ENCODE measurements around the gene CFAP161. TPM values are rescaled to one million over a fixed set of nuclear protein-coding genes. Genes with fewer than 3 reads are reported as not detected.

CFAP161 gene
- polyA plus RNA-seq, 3 donors = not detected

DNA sequence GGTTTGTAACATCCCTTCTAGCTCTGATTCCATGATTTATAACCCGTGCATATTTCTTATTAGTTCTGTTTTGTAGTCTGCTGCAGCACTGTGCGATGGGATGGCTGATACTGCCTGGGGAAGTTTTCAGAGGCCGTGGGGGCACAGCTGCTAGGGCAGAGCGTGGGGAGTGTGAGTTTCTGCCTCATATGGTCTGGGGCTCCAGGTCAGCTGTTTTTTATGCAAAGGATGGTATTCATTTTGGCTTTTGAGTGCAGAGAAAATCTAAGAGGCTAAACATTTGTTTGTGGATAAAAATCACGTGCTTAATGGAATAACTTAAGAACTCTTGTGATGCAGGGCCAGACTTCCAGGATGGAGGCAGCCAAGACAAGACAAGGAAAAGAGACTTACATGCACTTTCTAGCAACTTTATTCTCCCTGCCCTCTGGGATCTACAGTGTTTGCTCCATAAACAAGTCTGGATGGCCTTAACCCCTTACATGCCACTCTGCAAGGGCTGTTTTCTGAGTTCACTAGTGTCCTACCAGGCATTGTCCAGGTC lies 45.5 kb upstream of the CFAP161 start:
- Histone ChIP-seq H4K20me1 (ENCODE audit: insufficient read depth, low read length) (no peaks in the 10 kb centered on the region), H3K27me3 (ENCODE audit: control insufficient read depth in 2 of 2, insufficient read depth in 2 of 2, low read length in 2 of 2) (peaks cover 5 to 6% of the 10 kb centered on the region in 2 donors), H3K27ac (ENCODE audit: low read depth in 1 of 2, low read length in 2 of 2) (no peak overlapping the region), H2AFZ (ENCODE audit: insufficient read depth, low read depth, low read length, poor library complexity, severe bottlenecking) (no peak overlapping the region), H3K36me3 (replicated peaks in 1 of 2; ENCODE audit: control insufficient read depth in 1 of 2, insufficient read depth in 2 of 2, low read length in 2 of 2) (no peaks in the 10 kb centered on the region), H3K9ac (ENCODE audit: insufficient read depth, low read length, poor library complexity, severe bottlenecking) (no peak overlapping the region), H3K4me3 (replicated peaks in 1 of 3; ENCODE audit: low read depth in 2 of 3, low read length in 3 of 3) (no peak overlapping the region), H3K4me2 (replicated peaks; ENCODE audit: extremely low read depth, low read length, poor library complexity, severe bottlenecking) (no peak overlapping the region), H3K9me3 (replicated peaks in 1 of 2; ENCODE audit: control insufficient read depth in 1 of 2, insufficient read depth in 1 of 2, low read length in 2 of 2) (no peaks in the 10 kb centered on the region), H3K4me1 (ENCODE audit: control insufficient read depth in 1 of 2, insufficient read depth in 2 of 2, low read length in 2 of 2) (peaks cover 7 to 9% of the 10 kb centered on the region in 2 donors), H3K79me2 (ENCODE audit: insufficient read depth, low read length) (no peaks in the 10 kb centered on the region)
- H3K9me3 Mint-ChIP-seq = peaks cover 0 to 2% (median 0%) of the 10 kb centered on the region in 7 donors
- no peak overlapping the region for H3K4me3 Mint-ChIP-seq
- WGBS (ENCODE audit: insufficient coverage) = 83% methylated on average over 3 of the region's 5 CpGs
- no peaks in the 10 kb centered on the region for H3K36me3 Mint-ChIP-seq
- H3K27me3 Mint-ChIP-seq (ENCODE audit: low read depth in 3 of 3) = peaks cover 6 to 20% (median 13%) of the 10 kb centered on the region in 3 donors
- DNase-seq = no peak
- intact Hi-C loops (cut with micrococcal nuclease) = no loop called here
- H3K4me1 Mint-ChIP-seq = peaks cover 9% of the 10 kb centered on the region
- TF ChIP-seq, protein P1, sequence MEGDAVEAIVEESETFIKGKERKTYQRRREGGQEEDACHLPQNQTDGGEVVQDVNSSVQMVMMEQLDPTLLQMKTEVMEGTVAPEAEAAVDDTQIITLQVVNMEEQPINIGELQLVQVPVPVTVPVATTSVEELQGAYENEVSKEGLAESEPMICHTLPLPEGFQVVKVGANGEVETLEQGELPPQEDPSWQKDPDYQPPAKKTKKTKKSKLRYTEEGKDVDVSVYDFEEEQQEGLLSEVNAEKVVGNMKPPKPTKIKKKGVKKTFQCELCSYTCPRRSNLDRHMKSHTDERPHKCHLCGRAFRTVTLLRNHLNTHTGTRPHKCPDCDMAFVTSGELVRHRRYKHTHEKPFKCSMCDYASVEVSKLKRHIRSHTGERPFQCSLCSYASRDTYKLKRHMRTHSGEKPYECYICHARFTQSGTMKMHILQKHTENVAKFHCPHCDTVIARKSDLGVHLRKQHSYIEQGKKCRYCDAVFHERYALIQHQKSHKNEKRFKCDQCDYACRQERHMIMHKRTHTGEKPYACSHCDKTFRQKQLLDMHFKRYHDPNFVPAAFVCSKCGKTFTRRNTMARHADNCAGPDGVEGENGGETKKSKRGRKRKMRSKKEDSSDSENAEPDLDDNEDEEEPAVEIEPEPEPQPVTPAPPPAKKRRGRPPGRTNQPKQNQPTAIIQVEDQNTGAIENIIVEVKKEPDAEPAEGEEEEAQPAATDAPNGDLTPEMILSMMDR (IDR thresholded peaks at IDR 0.05) = no peak
- H3K27ac Mint-ChIP-seq = no peak overlapping the region

DNA sequence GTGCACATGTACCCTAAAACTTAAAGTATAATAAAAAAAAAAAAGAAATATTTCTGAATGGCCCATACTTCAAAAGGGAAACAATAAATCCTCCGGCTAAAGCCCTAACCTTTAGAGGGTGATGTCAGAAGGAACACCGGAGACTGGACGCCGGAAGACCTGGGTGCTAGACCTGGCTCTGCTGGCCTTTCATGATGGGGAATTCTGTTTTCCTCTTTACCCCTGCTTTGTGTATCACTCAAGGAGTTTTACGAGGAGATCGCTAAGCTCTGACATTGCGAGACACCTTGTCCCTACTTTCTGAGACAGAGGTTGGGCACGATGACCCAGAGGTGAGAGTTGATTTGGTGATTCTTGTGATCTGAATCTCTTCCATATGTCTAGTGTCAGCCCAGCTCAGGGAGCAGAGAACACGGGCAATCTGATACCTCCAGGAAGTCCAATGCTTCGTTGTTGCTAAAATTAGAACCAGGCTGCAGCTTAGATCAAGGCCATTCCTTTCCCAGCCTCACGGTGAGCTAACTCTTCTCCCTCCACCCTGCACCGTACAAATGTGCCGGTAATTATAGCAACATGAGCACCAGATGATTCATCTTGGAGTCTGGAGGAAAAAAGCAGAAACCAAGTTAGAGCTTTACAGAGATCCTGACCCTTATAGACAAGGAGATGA lies 42.0 kb upstream of the CFAP161 start:
- Mint-ChIP-seq H3K9me3 (peaks cover 0 to 2% (median 0%) of the 10 kb centered on the region in 7 donors), H3K27me3 (ENCODE audit: low read depth in 3 of 3) (peaks cover 10 to 23% (median 16%) of the 10 kb centered on the region in 3 donors), H3K4me3 (peak overlapping the region in 1 of 2 donors; percentile 43), H3K4me1 (peaks cover 9% of the 10 kb centered on the region), H3K36me3 (no peaks in the 10 kb centered on the region), H3K27ac (no peak overlapping the region)
- Histone ChIP-seq H2AFZ (ENCODE audit: insufficient read depth, low read depth, low read length, poor library complexity, severe bottlenecking) (no peak overlapping the region), H3K27me3 (ENCODE audit: control insufficient read depth in 2 of 2, insufficient read depth in 2 of 2, low read length in 2 of 2) (peaks cover 5 to 8% of the 10 kb centered on the region in 2 donors), H3K4me3 (replicated peaks in 1 of 3; ENCODE audit: low read depth in 2 of 3, low read length in 3 of 3) (no peak overlapping the region), H3K4me2 (replicated peaks; ENCODE audit: extremely low read depth, low read length, poor library complexity, severe bottlenecking) (peak overlapping the region; percentile 2), H3K4me1 (ENCODE audit: control insufficient read depth in 1 of 2, insufficient read depth in 2 of 2, low read length in 2 of 2) (peaks cover 7 to 9% of the 10 kb centered on the region in 2 donors), H3K79me2 (ENCODE audit: insufficient read depth, low read length) (no peaks in the 10 kb centered on the region), H3K27ac (ENCODE audit: low read depth in 1 of 2, low read length in 2 of 2) (no peak overlapping the region), H3K9me3 (replicated peaks in 1 of 2; ENCODE audit: control insufficient read depth in 1 of 2, insufficient read depth in 1 of 2, low read length in 2 of 2) (no peaks in the 10 kb centered on the region), H3K36me3 (replicated peaks in 1 of 2; ENCODE audit: control insufficient read depth in 1 of 2, insufficient read depth in 2 of 2, low read length in 2 of 2) (no peaks in the 10 kb centered on the region), H3K9ac (ENCODE audit: insufficient read depth, low read length, poor library complexity, severe bottlenecking) (no peak overlapping the region), H4K20me1 (ENCODE audit: insufficient read depth, low read length) (no peaks in the 10 kb centered on the region)
- WGBS (ENCODE audit: insufficient coverage) = 95% methylated on average over 6 of the region's 13 CpGs
- DNase-seq = peak in 1 of 3 donors; percentile 14
- TF ChIP-seq, protein P1 (IDR thresholded peaks at IDR 0.05) = no peak
- intact Hi-C loops (cut with micrococcal nuclease) = no loop called here
